ENCODE data around the gene TRMT11.

TRMT11 gene

DNA sequence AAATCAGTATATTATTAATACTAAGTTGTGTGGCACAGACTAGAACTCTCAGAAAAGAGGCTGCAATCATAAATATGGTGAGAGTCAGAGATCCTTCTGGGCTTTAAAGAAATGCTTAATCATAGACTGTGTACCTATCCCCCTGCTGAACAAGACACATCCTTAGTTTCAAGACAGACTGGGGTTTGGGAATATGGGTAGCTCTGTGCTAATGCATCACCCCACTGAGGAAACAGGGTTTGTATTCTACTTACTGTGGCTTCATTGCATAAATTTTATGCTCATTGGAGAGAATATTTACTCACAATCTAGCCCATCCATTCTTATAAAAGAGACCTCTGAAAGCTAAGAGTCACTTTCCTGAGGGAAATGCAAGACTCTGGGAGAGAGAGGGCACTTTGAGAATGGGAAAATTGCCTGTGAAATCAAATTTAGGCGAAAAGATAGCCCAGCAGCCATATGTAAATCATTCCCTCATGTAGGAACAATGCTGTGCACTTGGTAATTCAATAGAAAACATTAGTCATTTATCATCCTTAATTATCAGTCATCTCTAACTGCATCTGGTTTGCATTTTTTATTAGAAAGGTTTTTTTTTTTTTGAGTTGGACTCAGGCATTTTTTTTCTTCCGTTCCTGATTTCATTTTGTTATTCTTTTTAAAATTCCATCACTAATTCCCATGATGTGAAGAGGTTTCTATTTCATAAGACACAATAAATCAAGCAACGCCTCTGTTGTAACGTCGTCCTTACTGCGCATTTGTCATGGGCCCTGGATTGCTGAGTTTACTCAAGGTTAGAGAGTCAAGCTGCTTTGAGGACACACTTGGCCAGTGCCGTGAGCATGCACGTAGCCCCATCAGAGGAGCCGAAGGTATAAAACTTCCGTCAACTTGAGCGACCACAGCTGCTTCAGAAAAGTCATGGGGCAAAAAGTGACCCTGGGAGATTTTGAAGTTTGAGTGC, 91.8 kb downstream of the TRMT11 start:
- no peak for DNase-seq

DNA sequence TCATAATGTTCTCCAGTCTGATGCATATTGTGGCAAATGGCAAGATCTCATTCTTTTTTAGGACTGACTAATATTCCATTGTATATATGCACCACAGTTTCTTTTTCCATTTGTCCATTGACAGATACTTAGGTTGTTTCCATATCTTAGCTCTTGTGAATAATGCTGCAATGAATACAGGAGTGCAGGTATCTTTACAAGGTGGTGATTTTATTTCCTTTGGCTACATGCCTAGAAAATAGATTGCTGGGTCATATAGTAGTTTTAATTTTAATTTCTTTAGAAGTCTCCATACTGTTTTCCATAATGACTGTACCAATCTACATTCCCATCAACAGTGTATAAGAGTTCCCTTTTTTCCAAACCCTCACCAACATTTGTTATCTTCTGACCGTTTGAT, 97.5 kb downstream of the TRMT11 start:
- no peak for DNase-seq

DNA sequence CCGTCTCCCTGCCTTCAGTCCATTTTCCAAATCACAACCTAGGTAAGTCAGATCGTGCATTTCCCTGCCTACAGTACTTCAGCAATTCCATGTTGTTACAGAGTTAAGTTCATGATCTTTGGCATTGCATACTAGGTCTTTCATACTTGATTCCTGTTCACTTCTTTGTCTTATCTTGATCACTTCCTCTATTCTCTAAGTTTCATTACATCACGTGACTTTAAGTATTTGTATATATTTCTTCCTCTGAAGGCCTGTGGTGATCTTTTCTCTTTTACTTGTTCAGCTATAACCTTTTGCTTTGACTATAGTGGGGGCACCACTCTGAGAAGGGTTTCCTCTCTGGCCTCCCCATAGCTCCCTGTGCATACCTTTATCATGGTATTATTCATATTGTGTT, 100.2 kb downstream of the TRMT11 start:
- DNase-seq, result no peak

Data from activated T-cell treated with anti-CD3 and anti-CD28 coated beads for 4 hours (primary cell).